MCF 10A (cell line): ENCODE results near the gene BRCC3. TPM values are rescaled to one million over a fixed set of nuclear protein-coding genes. Genes with fewer than 3 reads are reported as not detected.

Experiments used
- BruUV-seq: library from RNA; stranded (reverse); fragments of 400-500 nt; replicated peaks from 2 replicates; lab custom pipeline; 2021; lab: Mats Ljungman, UMichigan
- CTCF ChIA-PET: fragments of 300-600 bp; sonication (Branson Sonifier 250); formaldehyde crosslinking; extraction: SDS; loops from one replicate; lab custom pipeline; 2021; ENCODE audit warnings: antibody characterized with exemption, inconsistent platforms; lab: Yijun Ruan, JAX
- POLR2A ChIA-PET: fragments of 300-600, 350-650 bp; sonication (Branson Sonifier 250); formaldehyde crosslinking; extraction: SDS; loops from one replicate; lab custom pipeline; 2020; ENCODE audit warnings: antibody characterized with exemption, inconsistent platforms; lab: Yijun Ruan, JAX
- DNase-seq: peaks from one replicate; pipeline ENCODE4 v3.0.0-alpha.2; 2018; ENCODE audit not compliant: unreplicated experiment
- H3K27ac Mint-ChIP-seq: one replicate; pipeline ENCODE4 v1.8.0; 2022; ENCODE audit warnings: mild to moderate bottlenecking, low read depth, mixed read lengths; ENCODE audit not compliant: unreplicated experiment
- H3K27me3 Mint-ChIP-seq: one replicate; pipeline ENCODE4 v1.8.0; 2022; ENCODE audit warnings: mixed read lengths; ENCODE audit not compliant: insufficient read depth, unreplicated experiment
- H3K36me3 Mint-ChIP-seq: one replicate; pipeline ENCODE4 v1.8.0; 2022; ENCODE audit warnings: mild to moderate bottlenecking, moderate library complexity, mixed read lengths; ENCODE audit not compliant: insufficient read depth, unreplicated experiment
- H3K4me1 Mint-ChIP-seq: one replicate; pipeline ENCODE4 v1.8.0; 2022; ENCODE audit warnings: mixed read lengths; ENCODE audit not compliant: insufficient read depth, unreplicated experiment
- H3K4me3 Mint-ChIP-seq: one replicate; pipeline ENCODE4 v1.8.0; 2022; ENCODE audit warnings: mild to moderate bottlenecking, moderate library complexity, mixed read lengths; ENCODE audit not compliant: unreplicated experiment
- H3K9me3 Mint-ChIP-seq: one replicate; pipeline ENCODE4 v1.8.0; 2022; ENCODE audit warnings: mixed read lengths; ENCODE audit not compliant: unreplicated experiment
- intact Hi-C: fragments of 100-400 bp; cut with micrococcal nuclease; formaldehyde crosslinking; loops from 2 replicates; pipeline ENCODE4 v1.14.1; 2022
- total RNA-seq: library from RNA; stranded (reverse); gene quantifications from 2 replicates; pipeline ENCODE4 v1.2.3, GENCODE V29; 2022
- TF ChIP-seq, protein P1 (sequence below): fragments of 200-600 bp; IDR thresholded peaks from one replicate; pipeline ENCODE4 v1.8.0; 2022; ENCODE audit warnings: antibody characterized with exemption, mild to moderate bottlenecking; ENCODE audit not compliant: unreplicated experiment

Gene BRCC3
- total RNA-seq, 1 experiment from 2014 or later = 21.1 TPM

DNA sequence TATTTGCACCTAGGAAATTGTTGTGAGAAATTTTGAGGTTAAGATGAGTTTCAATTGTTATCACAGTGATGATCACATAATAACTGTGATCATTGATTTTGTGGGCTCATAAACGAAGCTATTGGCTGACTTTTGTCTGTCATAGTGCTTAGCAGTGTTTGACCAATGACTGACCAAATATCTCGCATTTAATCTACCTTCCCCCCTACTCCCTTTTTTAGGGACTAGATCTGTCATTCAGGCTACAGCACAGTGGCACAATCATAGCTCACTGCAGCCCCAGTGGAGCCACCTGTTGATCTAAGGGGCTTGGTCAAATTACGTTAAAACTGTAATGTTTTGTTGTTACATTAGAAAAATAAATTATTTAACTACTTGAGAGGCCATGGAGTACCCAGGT lies 43.2 kb upstream of the BRCC3 start:
- Mint-ChIP-seq H3K36me3 (no peaks in the 10 kb centered on the region), H3K27me3 (peaks cover 30% of the 10 kb centered on the region), H3K27ac (peak overlapping the region; percentile 90), H3K4me1 (peaks cover 13% of the 10 kb centered on the region), H3K4me3 (peak overlapping the region; percentile 75), H3K9me3 (no peaks in the 10 kb centered on the region)
- ChIA-PET POLR2A (interaction anchor here (0.6 to 3.4 kb wide), 5 partner anchors 31 to 43 kb away, joined by 3 to 35 read pairs (median 8); partner anchors contain the start of gene BRCC3), CTCF (interaction anchor here (0.6 to 0.9 kb wide), 3 partner anchors 20 to 71 kb away, joined by 3 read pairs; no protein-coding TSS in a partner anchor)
- intact Hi-C loops = no loop called here
- TF ChIP-seq, protein P1, sequence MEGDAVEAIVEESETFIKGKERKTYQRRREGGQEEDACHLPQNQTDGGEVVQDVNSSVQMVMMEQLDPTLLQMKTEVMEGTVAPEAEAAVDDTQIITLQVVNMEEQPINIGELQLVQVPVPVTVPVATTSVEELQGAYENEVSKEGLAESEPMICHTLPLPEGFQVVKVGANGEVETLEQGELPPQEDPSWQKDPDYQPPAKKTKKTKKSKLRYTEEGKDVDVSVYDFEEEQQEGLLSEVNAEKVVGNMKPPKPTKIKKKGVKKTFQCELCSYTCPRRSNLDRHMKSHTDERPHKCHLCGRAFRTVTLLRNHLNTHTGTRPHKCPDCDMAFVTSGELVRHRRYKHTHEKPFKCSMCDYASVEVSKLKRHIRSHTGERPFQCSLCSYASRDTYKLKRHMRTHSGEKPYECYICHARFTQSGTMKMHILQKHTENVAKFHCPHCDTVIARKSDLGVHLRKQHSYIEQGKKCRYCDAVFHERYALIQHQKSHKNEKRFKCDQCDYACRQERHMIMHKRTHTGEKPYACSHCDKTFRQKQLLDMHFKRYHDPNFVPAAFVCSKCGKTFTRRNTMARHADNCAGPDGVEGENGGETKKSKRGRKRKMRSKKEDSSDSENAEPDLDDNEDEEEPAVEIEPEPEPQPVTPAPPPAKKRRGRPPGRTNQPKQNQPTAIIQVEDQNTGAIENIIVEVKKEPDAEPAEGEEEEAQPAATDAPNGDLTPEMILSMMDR = no peak
- BruUV-seq = no TSS peak
- DNase-seq = peak; percentile 2

DNA sequence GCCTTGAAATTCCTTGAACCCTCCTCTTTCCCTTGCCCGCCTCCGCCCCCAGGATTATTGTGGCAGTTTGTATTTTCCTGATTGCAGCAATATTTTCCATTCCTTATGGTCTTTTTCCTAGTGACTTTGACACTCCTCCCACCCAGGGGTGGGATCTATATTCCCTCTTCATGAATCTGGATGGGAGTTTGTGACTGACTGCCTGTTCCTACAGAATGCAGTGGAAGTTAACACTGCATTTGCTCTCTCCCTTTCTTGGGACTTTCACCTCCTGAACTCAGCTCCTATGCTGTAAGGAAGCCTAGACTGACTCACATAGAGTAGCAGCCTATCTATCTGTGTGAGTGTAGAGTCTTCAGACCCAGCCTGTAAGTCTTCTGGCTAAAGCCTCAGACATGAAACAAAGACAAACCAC lies 42.4 kb upstream of the BRCC3 start:
- DNase-seq = peak; percentile 18

GRCh38 chrX:155031657-155032056 lies 39.7 kb upstream of the BRCC3 start:
- H3K9me3 Mint-ChIP-seq = no peaks in the 10 kb centered on the region
- no peak for DNase-seq
- POLR2A ChIA-PET = no interaction called here
- intact Hi-C loops = no loop called here
- peaks cover 19% of the 10 kb centered on the region for H3K36me3 Mint-ChIP-seq
- TF ChIP-seq, protein P1 = no peak
- H3K4me1 Mint-ChIP-seq = peaks cover 6% of the 10 kb centered on the region
- no TSS peak for BruUV-seq
- CTCF ChIA-PET = interaction anchor here (0.7 to 0.8 kb wide), 2 partner anchors 29 to 247 kb away, joined by 4 read pairs; no protein-coding TSS in a partner anchor
- no peak overlapping the region for H3K4me3 Mint-ChIP-seq
- H3K27ac Mint-ChIP-seq = no peak overlapping the region
- peaks cover 11% of the 10 kb centered on the region for H3K27me3 Mint-ChIP-seq

More for the DNA sequence above, 42.4 kb upstream of the BRCC3 start:
- no peaks in the 10 kb centered on the region for H3K36me3 Mint-ChIP-seq
- intact Hi-C loops = no loop called here
- peaks cover 13% of the 10 kb centered on the region for H3K4me1 Mint-ChIP-seq
- POLR2A ChIA-PET = interaction anchor here (1.1 to 3.4 kb wide), 3 partner anchors 33 to 43 kb away, joined by 5 to 35 read pairs (median 21); partner anchors contain the start of gene BRCC3
- CTCF ChIA-PET = interaction anchor here (0.6 to 0.9 kb wide), 2 partner anchors 28 to 72 kb away, joined by 3 read pairs; no protein-coding TSS in a partner anchor
- H3K27me3 Mint-ChIP-seq = peaks cover 22% of the 10 kb centered on the region
- peak overlapping the region; percentile 17 for H3K27ac Mint-ChIP-seq
- TF ChIP-seq, protein P1 = no peak
- peak overlapping the region; percentile 46 for H3K4me3 Mint-ChIP-seq
- BruUV-seq = no TSS peak
- H3K9me3 Mint-ChIP-seq = no peaks in the 10 kb centered on the region

DNA sequence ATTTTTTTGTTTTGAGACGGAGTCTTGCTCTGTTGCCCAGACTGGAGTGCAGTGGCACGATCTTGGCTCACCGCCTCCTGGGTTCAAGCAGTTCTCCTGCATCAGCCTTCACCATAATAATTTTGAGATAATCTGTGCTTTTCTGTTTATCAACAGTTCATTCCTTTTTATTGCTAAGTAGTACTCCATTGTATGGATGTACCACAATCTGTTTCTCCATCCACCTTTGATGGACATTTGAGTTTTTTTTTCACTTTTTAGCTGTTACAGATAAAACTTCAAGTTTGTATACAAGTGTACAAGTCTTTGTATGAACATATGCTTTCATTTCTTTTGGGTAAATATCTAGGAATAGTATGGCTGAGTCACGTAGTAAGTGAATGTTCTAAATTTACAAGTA lies 35.6 kb upstream of the BRCC3 start:
- BruUV-seq = no TSS peak
- Mint-ChIP-seq H3K36me3 (peaks cover 24% of the 10 kb centered on the region), H3K4me3 (no peak overlapping the region), H3K27ac (no peak overlapping the region), H3K4me1 (no peaks in the 10 kb centered on the region), H3K9me3 (peaks cover 11% of the 10 kb centered on the region), H3K27me3 (peaks cover 19% of the 10 kb centered on the region)
- TF ChIP-seq, protein P1 = no peak
- no peak for DNase-seq
- ChIA-PET POLR2A (interaction anchor here (0.9 to 1.9 kb wide), 2 partner anchors 9 to 96 kb away, joined by 3 to 5 read pairs; partner anchors contain the start of gene FUNDC2), CTCF (interaction anchor here (0.6 to 1.0 kb wide), 2 partner anchors 11 to 24 kb away, joined by 3 read pairs; no protein-coding TSS in a partner anchor)
- intact Hi-C loops = no loop called here
